ENCODE results near the gene HSPG2. TPM values are rescaled to one million over a fixed set of nuclear protein-coding genes. Genes with fewer than 3 reads are reported as not detected.

The HSPG2 gene
- polyA plus RNA-seq, 1 donor from 2014 or later, result 0.79 TPM

DNA sequence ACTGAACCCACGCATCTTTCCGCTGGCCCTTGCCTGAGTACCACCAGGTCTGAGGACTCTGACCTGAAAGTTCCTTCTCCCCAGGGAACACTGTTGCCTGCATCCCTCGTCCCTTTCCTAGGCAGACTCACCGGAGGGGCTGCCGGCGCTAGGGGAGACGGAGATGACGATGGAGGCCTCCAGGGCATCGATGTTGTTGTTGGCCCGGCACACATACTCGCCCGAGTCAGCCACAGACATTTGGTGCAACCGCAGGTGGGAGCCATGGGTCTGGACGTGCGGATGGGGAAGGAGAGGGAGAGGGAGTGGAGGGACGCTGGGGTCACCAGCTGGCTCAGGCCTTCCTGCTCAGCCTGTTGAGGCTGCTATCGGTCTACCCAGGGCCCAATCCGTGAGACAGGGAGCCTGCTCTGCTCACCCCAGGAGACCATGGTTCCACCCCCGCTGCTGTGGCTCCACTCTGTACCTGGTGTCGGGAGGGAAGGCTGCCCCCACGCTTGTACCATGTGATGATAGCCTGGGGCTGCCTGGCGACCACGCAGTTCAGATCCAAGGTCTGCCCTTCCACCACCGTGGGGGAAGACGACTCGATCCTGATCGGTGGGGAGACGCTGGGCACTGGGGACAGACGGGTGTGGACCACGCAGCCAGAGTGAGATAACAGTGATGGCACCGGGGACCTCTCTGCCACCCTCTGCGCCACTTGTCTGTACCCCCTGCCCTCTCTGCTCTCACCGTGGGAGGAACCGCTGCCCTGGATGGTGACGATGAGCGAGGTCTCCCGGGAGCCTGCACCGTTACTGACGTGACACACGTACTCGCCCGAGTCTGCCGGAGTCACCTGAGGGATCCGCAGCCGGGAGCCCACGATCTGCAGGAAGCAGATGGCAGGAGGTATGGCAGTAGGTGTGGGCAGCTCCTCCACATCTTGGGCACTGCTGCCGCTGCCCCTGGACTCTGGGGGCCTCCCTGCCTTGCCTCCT is 89.6 kb downstream of the HSPG2 start:
- Histone ChIP-seq H3K36me3 (ENCODE audit: insufficient read depth, low read length) (no peaks in the 10 kb centered on the region), H4K20me1 (ENCODE audit: insufficient read depth) (no peaks in the 10 kb centered on the region), H3K4me3 (ENCODE audit: low read length) (no peak overlapping the region), H3K27me3 (ENCODE audit: insufficient read depth, low read depth, low read length) (no peaks in the 10 kb centered on the region), H2AFZ (ENCODE audit: low read depth, low read length) (no peak overlapping the region), H3K9me3 (ENCODE audit: low read length) (no peaks in the 10 kb centered on the region), H3K79me2 (replicated peaks; ENCODE audit: insufficient read depth, low read length) (no peaks in the 10 kb centered on the region), H3K9ac (ENCODE audit: low read length) (no peak overlapping the region), H3K4me2 (ENCODE audit: low read length) (no peak overlapping the region), H3F3A (ENCODE audit: insufficient read depth, low read length, poor library complexity, severe bottlenecking) (no peaks in the 10 kb centered on the region), H3K27ac (ENCODE audit: low read length) (no peak overlapping the region), H3K9me2 (ENCODE audit: insufficient read depth, low read length) (no peaks in the 10 kb centered on the region)
- TF ChIP-seq RAD21 (conservative IDR thresholded peaks at IDR 0.05) (no peak), EP300 (conservative IDR thresholded peaks at IDR 0.05; ENCODE audit: poor library complexity, severe bottlenecking) (no peak), EZH2 (IDR thresholded peaks at IDR 0.05; ENCODE audit: borderline replicate concordance, insufficient read depth, low read length, poor library complexity, severe bottlenecking) (no peak), SMC3 (conservative IDR thresholded peaks at IDR 0.05; ENCODE audit: poor library complexity) (no peak), TAF1 (IDR thresholded peaks at IDR 0.05; ENCODE audit: low read depth) (no peak), POLR2AphosphoS5 (IDR thresholded peaks at IDR 0.05) (no peak), MXI1 (conservative IDR thresholded peaks at IDR 0.05; ENCODE audit: poor library complexity, severe bottlenecking) (no peak)
- TF ChIP-seq, protein P1, sequence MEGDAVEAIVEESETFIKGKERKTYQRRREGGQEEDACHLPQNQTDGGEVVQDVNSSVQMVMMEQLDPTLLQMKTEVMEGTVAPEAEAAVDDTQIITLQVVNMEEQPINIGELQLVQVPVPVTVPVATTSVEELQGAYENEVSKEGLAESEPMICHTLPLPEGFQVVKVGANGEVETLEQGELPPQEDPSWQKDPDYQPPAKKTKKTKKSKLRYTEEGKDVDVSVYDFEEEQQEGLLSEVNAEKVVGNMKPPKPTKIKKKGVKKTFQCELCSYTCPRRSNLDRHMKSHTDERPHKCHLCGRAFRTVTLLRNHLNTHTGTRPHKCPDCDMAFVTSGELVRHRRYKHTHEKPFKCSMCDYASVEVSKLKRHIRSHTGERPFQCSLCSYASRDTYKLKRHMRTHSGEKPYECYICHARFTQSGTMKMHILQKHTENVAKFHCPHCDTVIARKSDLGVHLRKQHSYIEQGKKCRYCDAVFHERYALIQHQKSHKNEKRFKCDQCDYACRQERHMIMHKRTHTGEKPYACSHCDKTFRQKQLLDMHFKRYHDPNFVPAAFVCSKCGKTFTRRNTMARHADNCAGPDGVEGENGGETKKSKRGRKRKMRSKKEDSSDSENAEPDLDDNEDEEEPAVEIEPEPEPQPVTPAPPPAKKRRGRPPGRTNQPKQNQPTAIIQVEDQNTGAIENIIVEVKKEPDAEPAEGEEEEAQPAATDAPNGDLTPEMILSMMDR (IDR thresholded peaks at IDR 0.05; ENCODE audit: poor library complexity, severe bottlenecking), result no peak
- TF ChIP-seq, protein P2, sequence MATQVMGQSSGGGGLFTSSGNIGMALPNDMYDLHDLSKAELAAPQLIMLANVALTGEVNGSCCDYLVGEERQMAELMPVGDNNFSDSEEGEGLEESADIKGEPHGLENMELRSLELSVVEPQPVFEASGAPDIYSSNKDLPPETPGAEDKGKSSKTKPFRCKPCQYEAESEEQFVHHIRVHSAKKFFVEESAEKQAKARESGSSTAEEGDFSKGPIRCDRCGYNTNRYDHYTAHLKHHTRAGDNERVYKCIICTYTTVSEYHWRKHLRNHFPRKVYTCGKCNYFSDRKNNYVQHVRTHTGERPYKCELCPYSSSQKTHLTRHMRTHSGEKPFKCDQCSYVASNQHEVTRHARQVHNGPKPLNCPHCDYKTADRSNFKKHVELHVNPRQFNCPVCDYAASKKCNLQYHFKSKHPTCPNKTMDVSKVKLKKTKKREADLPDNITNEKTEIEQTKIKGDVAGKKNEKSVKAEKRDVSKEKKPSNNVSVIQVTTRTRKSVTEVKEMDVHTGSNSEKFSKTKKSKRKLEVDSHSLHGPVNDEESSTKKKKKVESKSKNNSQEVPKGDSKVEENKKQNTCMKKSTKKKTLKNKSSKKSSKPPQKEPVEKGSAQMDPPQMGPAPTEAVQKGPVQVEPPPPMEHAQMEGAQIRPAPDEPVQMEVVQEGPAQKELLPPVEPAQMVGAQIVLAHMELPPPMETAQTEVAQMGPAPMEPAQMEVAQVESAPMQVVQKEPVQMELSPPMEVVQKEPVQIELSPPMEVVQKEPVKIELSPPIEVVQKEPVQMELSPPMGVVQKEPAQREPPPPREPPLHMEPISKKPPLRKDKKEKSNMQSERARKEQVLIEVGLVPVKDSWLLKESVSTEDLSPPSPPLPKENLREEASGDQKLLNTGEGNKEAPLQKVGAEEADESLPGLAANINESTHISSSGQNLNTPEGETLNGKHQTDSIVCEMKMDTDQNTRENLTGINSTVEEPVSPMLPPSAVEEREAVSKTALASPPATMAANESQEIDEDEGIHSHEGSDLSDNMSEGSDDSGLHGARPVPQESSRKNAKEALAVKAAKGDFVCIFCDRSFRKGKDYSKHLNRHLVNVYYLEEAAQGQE (IDR thresholded peaks at IDR 0.05; ENCODE audit: borderline replicate concordance), result no peak

DNA sequence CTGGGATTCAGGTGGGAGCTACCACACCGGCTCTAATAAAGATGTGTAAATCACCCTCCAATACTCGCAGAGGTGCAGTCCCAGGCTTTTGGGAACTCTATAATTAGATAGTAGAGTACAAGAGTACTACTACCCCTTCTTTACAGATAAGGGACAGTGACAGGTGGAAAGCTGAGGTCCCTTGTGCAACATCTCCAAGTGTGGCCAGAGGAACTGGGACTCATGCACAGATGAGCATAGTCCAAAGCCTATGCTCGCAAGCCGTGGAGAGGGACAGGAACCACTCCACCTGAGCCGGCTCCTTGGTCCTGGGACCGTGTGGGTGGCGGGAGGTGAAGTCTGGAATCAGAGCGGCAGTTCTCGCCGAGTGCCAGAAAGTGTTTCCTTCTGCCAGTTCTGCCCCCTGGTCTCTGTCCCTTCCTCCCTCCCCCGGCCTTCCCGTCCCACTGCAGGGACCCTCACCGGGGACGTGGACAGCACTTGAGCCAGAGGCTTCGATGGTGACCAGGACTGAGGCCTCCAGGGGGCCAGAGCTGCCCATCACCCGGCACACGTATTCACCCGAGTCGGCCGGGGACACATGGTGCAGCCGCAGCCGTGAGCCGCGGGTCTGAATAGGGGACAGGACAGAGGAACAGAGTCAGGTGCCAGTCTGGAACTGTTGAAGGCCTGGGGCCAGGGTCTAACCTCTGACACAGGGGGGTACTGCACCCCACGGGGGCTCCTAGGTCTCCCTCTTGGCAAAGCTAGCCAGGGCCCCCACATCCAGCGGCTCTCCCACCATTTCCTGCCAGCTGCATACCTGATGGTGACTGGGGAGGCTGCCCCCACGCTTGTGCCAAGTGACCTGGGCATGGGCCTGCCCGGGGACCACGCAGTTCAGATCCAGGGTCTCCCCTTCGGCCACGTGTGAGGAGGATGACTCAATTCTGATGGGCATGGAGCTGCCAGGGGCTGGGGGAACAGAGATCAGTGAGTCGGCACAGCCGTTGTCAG is 91.2 kb downstream of the HSPG2 start:
- Histone ChIP-seq H3F3A (ENCODE audit: insufficient read depth, low read length, poor library complexity, severe bottlenecking) (no peaks in the 10 kb centered on the region), H2AFZ (ENCODE audit: low read depth, low read length) (no peak overlapping the region), H3K27me3 (ENCODE audit: insufficient read depth, low read depth, low read length) (no peaks in the 10 kb centered on the region), H3K79me2 (replicated peaks; ENCODE audit: insufficient read depth, low read length) (no peaks in the 10 kb centered on the region), H3K27ac (ENCODE audit: low read length) (no peak overlapping the region), H3K4me3 (ENCODE audit: low read length) (no peak overlapping the region), H3K4me2 (ENCODE audit: low read length) (no peak overlapping the region), H4K20me1 (ENCODE audit: insufficient read depth) (no peaks in the 10 kb centered on the region), H3K36me3 (ENCODE audit: insufficient read depth, low read length) (no peaks in the 10 kb centered on the region), H3K9me3 (ENCODE audit: low read length) (no peaks in the 10 kb centered on the region), H3K9me2 (ENCODE audit: insufficient read depth, low read length) (no peaks in the 10 kb centered on the region), H3K9ac (ENCODE audit: low read length) (no peak overlapping the region)
- TF ChIP-seq SMC3 (conservative IDR thresholded peaks at IDR 0.05; ENCODE audit: poor library complexity) (no peak), EP300 (conservative IDR thresholded peaks at IDR 0.05; ENCODE audit: poor library complexity, severe bottlenecking) (no peak)

Data from neural cell (in vitro differentiated cells).